ENCODE data around the gene OSBPL5.

OSBPL5 gene

DNA sequence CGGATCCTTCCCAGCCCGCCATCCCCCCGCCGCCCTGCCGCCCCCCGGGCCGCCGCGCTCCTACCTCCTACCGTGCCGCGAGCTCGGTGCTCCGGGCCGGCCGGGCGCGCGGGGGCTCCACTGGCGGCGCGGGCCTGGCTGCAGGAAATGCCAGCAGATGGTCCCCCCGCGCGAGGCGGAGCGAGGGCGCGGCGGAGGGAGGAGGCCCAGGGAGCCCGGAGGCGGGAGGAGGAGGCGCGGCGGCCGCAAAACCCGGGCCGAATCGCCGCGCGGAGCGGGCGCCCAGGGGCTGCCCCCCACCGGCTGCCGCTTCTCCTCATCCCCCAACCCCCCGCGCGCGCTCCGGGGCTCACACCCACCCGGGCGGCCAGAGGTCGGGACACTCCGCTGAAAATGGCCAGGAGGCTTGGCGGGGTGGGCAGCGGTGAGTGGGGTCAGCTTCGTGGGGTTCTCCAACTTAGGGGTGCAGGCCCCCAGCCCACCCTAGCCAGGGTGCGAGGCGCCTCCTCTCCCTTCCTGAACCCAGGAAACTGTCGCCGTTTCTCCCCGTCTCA lies at the start of gene OSBPL5:
TSS of gene OSBPL5 (minus strand) at position 159 of the 554 bp plus-strand sequence. CDS start 36,162 bp downstream, outside the sequence.
- in situ Hi-C loops (cut with HindIII; ENCODE audit: low sequenced_read_pairs) = no loop called here

DNA sequence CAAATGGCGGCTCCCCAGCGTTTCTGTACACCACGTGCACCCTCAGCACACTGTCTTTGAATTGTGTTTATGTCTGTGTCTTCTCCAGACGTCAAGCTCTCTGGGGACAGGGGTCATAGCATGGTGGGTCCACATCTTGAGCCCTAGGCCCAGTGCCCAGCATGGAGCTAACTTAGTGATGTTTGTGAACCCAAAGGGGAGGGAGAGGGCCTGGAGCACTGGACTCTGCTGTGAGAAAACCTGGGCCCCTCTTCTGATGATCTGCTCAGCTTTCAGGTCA lies 49.2 kb upstream of the OSBPL5 start:
- in situ Hi-C loops (cut with HindIII; ENCODE audit: low sequenced_read_pairs) = no loop called here

- in situ Hi-C loops (cut with HindIII; ENCODE audit: low sequenced_read_pairs) = no loop called here
Observed at GRCh38 chr11:3213659-3214419, 48.7 kb upstream of the OSBPL5 start.

GRCh38 chr11:3208272-3208671 lies 43.2 kb upstream of the OSBPL5 start:
- in situ Hi-C loops (cut with HindIII; ENCODE audit: low sequenced_read_pairs) = no loop called here

DNA sequence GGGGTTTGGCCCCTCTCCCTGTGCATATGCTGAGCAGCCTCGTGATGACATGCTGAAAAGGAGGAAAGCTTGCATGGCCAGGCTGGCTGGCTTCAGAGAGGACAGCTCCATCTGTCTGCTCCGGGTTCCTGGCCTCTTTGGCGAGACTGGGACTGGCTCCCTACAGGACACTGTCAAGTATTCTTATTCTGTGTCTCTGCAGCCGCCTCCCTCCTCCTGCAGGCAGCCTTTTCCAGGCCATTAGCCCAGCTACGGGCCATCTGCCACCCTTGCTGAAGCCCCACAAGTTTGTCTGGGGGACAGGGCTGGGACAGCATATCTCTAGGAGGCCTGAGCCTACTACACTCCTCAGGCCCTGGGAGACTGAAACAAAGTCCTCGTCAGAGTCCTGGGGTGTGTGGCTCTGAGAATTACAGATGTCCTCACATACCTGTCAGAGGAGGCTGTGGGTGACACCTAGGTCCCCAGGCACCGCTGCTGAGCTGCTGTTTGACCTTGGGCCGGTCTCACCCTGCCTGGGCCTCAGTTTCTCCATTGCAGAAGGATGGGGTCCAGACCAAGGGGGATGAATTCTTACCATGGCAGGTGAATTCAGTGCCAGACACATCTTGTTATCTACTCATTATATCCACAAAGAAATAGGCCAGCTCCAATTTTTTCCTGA lies 42.5 kb upstream of the OSBPL5 start:
- in situ Hi-C loops (cut with HindIII; ENCODE audit: low sequenced_read_pairs) = no loop called here

DNA sequence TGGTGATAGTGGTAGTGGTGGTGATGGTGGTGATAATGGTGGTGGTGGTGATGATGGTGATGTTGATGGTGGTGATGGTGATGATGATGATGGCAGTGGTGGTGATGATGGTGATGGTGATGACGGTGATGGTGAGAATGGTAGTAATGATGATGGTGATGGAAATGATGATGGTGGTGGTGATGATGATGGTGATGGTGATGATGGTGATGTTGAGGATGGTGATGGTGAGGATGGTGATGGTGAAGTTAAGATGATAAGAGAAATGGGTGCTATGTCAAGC lies 41.8 kb upstream of the OSBPL5 start:
- in situ Hi-C loops (cut with HindIII; ENCODE audit: low sequenced_read_pairs) = no loop called here

- in situ Hi-C loops (cut with HindIII; ENCODE audit: low sequenced_read_pairs) = no loop called here
Observed at GRCh38 chr11:3206156-3206921, 41.2 kb upstream of the OSBPL5 start.

GRCh38 chr11:3205261-3206155 lies 40.4 kb upstream of the OSBPL5 start:
- in situ Hi-C loops (cut with HindIII; ENCODE audit: low sequenced_read_pairs) = no loop called here

DNA sequence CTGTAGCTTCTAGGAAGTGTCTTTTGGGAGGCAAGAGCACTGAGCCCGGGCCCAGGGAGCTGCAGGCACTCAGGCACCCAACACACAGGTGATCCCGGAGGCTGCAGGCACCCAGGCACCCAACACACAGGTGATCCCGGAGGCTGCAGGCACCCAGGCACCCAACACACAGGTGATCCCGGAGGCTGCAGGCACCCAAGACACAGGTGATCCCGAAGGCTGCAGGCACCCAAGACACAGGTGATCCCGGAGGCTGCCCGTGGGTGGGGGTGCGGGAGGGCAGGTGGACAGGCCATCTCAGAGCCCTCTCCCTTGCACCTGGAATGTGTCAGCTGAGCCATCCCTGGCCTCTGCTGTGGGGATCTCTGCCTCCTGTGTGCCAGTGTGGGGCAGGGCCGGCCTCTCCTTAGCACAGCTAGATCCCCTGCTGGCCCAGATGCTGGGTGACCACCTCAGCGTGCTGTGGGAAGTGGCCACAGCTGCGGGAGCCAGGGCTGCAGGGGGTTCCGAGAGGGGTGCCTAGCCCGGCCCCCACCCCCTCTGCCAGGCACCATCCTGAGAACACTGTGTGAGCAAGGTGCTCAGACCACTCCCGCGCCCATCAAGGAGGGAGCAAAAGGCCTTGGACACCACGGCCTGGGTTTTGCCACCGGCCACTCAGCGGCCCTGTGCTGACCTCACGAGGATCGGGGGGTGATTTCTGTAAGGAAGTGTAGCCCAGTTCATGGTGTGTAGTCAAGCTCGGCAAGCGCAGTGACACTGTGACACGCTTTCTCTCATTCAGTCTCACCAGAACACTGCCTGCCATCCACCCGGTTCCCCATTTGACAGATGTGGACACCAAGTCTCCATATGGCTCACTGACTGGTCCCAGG lies 39.3 kb upstream of the OSBPL5 start:
- in situ Hi-C loops (cut with HindIII; ENCODE audit: low sequenced_read_pairs) = no loop called here

DNA sequence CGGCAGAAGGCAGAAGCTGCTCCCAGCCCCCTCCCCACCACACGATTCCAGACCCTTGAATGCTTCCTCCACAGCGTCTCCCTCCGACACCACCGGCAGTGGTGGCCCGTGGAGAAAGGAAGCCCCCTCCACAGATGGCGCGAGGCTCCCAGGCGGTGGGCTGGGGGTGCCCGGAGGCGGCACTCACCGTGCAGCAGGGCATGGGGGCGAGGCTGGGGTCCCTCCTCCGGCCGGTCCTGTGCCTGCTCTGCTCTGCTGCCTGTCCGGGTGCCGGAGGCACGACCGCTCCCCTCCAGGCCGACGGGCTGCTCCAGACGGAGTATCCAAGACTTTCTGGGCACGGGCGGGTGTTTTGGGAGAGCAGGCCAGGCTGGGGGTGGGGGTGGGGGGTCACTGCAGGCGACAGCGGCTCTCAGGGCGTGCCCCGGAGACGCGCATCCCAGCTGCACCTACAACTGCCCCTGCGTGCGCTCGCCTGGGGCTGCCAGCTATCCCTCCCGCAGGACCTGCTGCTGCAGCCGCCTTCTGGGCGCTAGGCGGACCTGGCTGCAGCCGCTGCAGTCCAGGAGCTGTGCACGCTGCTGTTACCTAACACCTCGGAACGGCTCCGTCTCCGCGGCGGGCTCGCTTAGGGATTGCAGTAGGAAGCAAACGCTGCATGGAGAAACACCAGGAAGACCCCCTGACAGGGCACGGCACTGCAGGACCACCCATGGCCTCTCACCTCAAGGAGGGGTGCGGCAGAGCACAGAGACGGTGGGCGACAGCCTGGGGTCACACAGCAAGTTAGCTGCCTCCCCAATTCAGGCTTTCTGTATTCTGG lies 38.3 kb upstream of the OSBPL5 start:
- in situ Hi-C loops (cut with HindIII; ENCODE audit: low sequenced_read_pairs) = no loop called here

GRCh38 chr11:3202759-3203158 lies 37.6 kb upstream of the OSBPL5 start:
- in situ Hi-C loops (cut with HindIII; ENCODE audit: low sequenced_read_pairs) = no loop called here

- in situ Hi-C loops (cut with HindIII; ENCODE audit: low sequenced_read_pairs) = no loop called here
Observed at GRCh38 chr11:3202305-3202704, 37.2 kb upstream of the OSBPL5 start.

DNA sequence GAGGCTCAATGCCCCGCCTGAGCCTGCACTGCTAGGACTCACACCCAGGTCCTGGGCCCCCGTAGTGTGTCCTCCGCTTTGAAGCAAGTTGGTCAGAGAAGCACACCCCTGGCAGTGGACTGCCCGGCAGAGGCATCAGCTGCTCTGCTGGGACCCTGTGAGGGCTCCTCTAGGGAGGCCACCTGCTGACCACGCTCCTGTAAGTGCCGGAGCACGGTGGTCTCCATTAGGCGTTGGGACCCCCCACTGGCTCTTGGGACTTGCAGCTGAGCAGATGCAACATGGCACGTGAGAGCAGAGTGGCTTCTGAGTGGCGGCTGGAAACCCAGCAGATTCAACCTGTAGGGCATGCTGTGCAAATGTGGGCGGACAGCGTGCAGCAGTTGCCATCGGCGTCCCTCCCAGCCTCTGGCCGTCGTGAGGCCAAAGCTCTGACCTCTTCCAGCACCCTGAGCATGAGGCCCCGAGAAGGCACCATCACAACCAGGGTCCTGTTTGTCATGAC lies 36.6 kb upstream of the OSBPL5 start:
- in situ Hi-C loops (cut with HindIII; ENCODE audit: low sequenced_read_pairs) = no loop called here

DNA sequence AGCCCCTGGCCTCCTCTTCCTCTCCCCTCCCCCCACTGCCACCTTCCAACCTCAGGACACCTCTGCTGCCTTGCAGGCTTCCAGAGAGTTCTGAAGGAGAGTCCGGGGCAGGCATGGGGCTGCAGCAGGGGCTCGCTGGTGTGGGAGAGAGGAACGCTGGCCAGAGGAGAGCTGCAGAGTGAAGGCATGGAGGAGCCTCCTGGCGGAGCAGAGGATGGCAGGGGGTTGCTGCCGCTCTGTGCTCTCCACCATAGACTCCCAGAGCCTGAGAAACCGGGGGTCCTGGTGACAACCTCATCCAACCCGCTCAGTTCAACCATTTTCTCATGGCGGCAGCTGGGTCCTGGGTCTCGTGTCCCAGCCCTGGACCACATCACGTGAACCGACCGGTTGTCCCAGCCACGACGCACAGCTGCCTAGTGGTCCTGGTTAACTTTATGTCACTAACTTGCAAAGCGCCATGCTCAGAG lies 36.0 kb upstream of the OSBPL5 start:
- in situ Hi-C loops (cut with HindIII; ENCODE audit: low sequenced_read_pairs) = no loop called here

- in situ Hi-C loops (cut with HindIII; ENCODE audit: low sequenced_read_pairs) = no loop called here
Observed at GRCh38 chr11:3200388-3201111, 35.4 kb upstream of the OSBPL5 start.

DNA sequence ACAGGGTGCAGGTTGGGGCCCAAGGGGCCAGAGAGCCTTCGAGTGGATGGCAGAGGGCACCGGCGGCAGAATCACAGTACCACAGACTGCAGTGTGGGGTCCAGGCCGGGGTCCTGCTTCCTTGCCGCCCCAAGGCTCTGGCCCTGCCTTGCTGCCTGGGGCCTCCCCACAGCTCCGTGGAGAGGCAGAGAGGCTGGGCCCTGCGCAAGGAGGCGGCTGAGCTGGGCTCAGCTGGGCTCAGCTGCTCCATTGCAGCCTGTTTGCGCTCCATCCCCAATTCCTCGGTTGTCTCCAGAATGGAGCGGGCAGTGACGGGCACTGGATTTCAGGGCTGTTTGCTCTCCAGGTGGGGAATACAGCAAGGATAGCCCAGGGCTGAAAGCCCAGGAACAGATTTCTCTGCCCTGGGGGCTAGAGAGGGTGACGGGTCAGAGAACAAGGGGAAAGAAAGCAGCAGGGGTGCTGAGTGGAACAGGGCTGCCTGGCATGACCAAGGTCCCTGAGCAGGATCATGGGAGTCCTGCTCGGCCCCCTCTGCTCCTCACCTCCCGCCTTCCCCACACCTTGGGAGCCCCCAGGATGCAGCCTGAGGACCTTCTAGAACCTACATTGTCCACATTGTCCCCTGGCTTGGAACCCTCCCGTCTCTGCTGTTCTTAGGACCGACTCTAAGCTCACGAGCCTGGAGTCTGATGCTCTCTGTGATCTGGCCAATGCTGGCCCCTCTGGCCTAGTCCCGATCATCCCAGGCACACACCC lies 34.6 kb upstream of the OSBPL5 start:
- in situ Hi-C loops (cut with HindIII; ENCODE audit: low sequenced_read_pairs) = no loop called here

DNA sequence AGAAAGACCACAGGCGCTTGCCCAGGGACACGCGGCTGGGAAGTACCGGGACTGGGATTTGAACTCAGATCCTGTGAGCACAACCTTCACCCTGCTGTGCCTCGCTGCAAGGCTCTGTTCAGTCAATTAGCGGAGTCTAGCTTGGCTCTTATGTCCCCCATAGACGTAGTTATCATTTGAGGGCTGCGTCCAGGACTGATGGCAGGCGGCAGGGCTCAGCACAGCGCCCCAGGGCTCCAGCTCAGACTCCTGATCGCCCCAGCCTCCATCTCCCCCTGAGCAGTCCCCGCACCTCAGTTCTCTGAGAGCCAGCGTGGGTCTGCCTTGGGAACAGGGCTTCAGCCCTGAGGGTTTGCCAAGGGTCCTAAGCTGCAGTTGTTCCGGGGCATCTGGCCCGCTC lies 33.7 kb upstream of the OSBPL5 start:
- in situ Hi-C loops (cut with HindIII; ENCODE audit: low sequenced_read_pairs) = no loop called here
